GM12878 (cell line): ENCODE results near the gene CISD2. TPM values are rescaled to one million over a fixed set of nuclear protein-coding genes. Genes with fewer than 3 reads are reported as not detected.
A peak's percentile ranks its signal among the peaks of the same experiment; 100 is the strongest.

Experiments used
- ATAC-seq: fragments of 200-7000 bp; cut with Tn5 transposase; 3 replicates; pipeline ENCODE4 v1.9.1; 2020; ENCODE audit warnings: mild to moderate bottlenecking, moderate library complexity
- BruUV-seq: library from RNA; stranded (reverse); fragments of 400-500 nt; replicated peaks from 2 replicates; lab custom pipeline; 2021; lab: Mats Ljungman, UMichigan
- CTCF ChIA-PET: fragments of 300-600 bp; sonication (Branson Sonifier 250); formaldehyde crosslinking; extraction: SDS; loops from one replicate; lab custom pipeline; 2021; ENCODE audit warnings: inconsistent platforms; lab: Yijun Ruan, JAX
- POLR2A ChIA-PET: fragments of 350-600 bp; formaldehyde crosslinking; extraction: SDS; loops from one replicate; lab custom pipeline; 2021; ENCODE audit warnings: inconsistent platforms; lab: Charles Lee
- RAD21 ChIA-PET: fragments of 300-600 bp; sonication (Branson Sonifier 250); formaldehyde crosslinking; loops from one replicate; lab custom pipeline; 2023; ENCODE audit warnings: antibody characterized with exemption; ENCODE audit not compliant: unreplicated experiment; lab: Charles Lee
- SMC1A ChIA-PET: fragments of 300-600 bp; sonication (Branson Sonifier 250); formaldehyde crosslinking; loops from one replicate; lab custom pipeline; 2023; ENCODE audit not compliant: unreplicated experiment, uncharacterized antibody; lab: Charles Lee
- DNase-seq: peaks from one replicate; pipeline ENCODE4 v3.0.0-alpha.2; 2011; ENCODE audit warnings: low read depth, low spot score
- FAIRE-seq: peaks from 3 replicates; lab custom pipeline; 2011; peaks lifted over from hg19 to GRCh38; lab: Jason Lieb, UNC
- H2AFZ ChIP-seq: 2 replicates; pipeline ENCODE4 v1.6.0; 2011; ENCODE audit warnings: low read depth, low read length, control low read depth; ENCODE audit not compliant: control insufficient read depth
- H3K27ac ChIP-seq: 2 replicates; pipeline ENCODE4 v1.5.1; 2011; ENCODE audit warnings: control low read depth; ENCODE audit not compliant: control insufficient read depth, insufficient read depth
- H3K27me3 ChIP-seq, 2 experiments: replicated peaks in 1 of 2; 2 replicates each; pipeline versions ENCODE4 v1.6.0 to v1.6.1; 2011; ENCODE audit warnings: low read length in 1 of 2; ENCODE audit not compliant: control insufficient read depth in 2 of 2, insufficient read depth in 2 of 2
- H3K36me3 ChIP-seq, 2 experiments: 2 replicates each; pipeline ENCODE4 v1.5.1; 2011; ENCODE audit warnings: low read length in 1 of 2; ENCODE audit not compliant: control insufficient read depth in 2 of 2, insufficient read depth in 2 of 2
- H3K4me1 ChIP-seq: 2 replicates; pipeline ENCODE4 v1.6.1; 2011; ENCODE audit warnings: mild to moderate bottlenecking, low read length, moderate library complexity, mixed read lengths; ENCODE audit not compliant: control insufficient read depth, insufficient read depth
- H3K4me2 ChIP-seq: 2 replicates; pipeline ENCODE4 v1.6.0; 2011; ENCODE audit warnings: control low read depth; ENCODE audit not compliant: control insufficient read depth, insufficient read depth
- H3K4me3 ChIP-seq: fragments of 200-600 bp; sonication (generic); 2 replicates; pipeline ENCODE4 v1.5.1; 2016
- H3K79me2 ChIP-seq: 2 replicates; pipeline ENCODE4 v1.6.0; 2011; ENCODE audit warnings: low read length; ENCODE audit not compliant: control insufficient read depth, insufficient read depth
- H3K9ac ChIP-seq: 2 replicates; pipeline ENCODE4 v1.8.0; 2011; ENCODE audit warnings: low read length, control low read depth, mixed read lengths; ENCODE audit not compliant: control insufficient read depth, insufficient read depth
- H3K9me3 ChIP-seq: replicated peaks from 3 replicates; pipeline ENCODE4 v1.5.1; 2011; ENCODE audit warnings: mild to moderate bottlenecking, low read length; ENCODE audit not compliant: control insufficient read depth, insufficient read depth
- H4K20me1 ChIP-seq: 2 replicates; pipeline ENCODE4 v1.6.0; 2011; ENCODE audit not compliant: control insufficient read depth, insufficient read depth
- BACH1 ChIP-seq: fragments of 450-650 bp; IDR thresholded peaks from 2 replicates; pipeline ENCODE4 v1.6.1; 2017; ENCODE audit warnings: mild to moderate bottlenecking, borderline replicate concordance
- CEBPB ChIP-seq, 2 experiments: fragments of 150-350 bp in 1 of 2; IDR thresholded peaks; 2 replicates each; pipeline ENCODE4 v1.6.1; 2012 to 2014; ENCODE audit warnings: low read depth in 2 of 2, low read length in 2 of 2, borderline replicate concordance in 1 of 2, inconsistent platforms in 1 of 2
- IRF4 ChIP-seq: IDR thresholded peaks from 2 replicates; pipeline ENCODE4 v1.6.1; 2011; ENCODE audit warnings: low read depth, low read length
- POLR2AphosphoS5 ChIP-seq: IDR thresholded peaks from 2 replicates; pipeline ENCODE4 v1.6.1; 2011; ENCODE audit warnings: mild to moderate bottlenecking, low read length, inconsistent platforms
- SMARCA5 ChIP-seq: fragments of 450-650 bp; IDR thresholded peaks from 2 replicates; pipeline ENCODE4 v1.6.1; 2017; ENCODE audit warnings: mild to moderate bottlenecking
- TAF1 ChIP-seq: IDR thresholded peaks from 2 replicates; pipeline ENCODE4 v1.6.1; 2011; ENCODE audit warnings: mild to moderate bottlenecking, low read depth, low read length, borderline replicate concordance
- WGBS: methylation state at CpG from one replicate; pipeline ENCODE4 v1.1.6; 2016; ENCODE audit warnings: low lambda C conversion rate; ENCODE audit not compliant: insufficient replicate concordance, insufficient coverage; ENCODE audit errors: missing lambda C conversion rate; 5-methylcytosine and 5-hydroxymethylcytosine counted together
- in situ Hi-C: fragments of 300-500 bp; cut with MboI; formaldehyde crosslinking; loops from 9 replicates; pipeline ENCODE4 v1.14.3; 2018; ENCODE audit warnings: mixed read lengths
- intact Hi-C: fragments of 100-400 bp; cut with micrococcal nuclease; formaldehyde crosslinking; loops from one replicate; pipeline ENCODE4 v1.14.2; 2022; ENCODE audit not compliant: unreplicated experiment
- polyA plus RNA-seq, 11 experiments: library from polyadenylated mRNA; depleted of rRNA in 4 of 11; unstranded in 6 of 11; stranded (reverse) in 5 of 11; fragments of >200 nt; fragmentation: Nextera tagmentation in 4 of 11; fragmentation: Illumina TruSeq in 1 of 11; extraction: Ambion mirVana in 4 of 11; extraction: Trizol in 1 of 11; gene quantifications; 1 replicate in 1 of 11; 2 replicates in 10 of 11; pipeline versions ENCODE4 v1.2.1 to v1.2.3, GENCODE V29; 2011 to 2016; ENCODE audit warnings: inconsistent platforms in 2 of 11, missing spikeins in 2 of 11, low read depth in 1 of 11
- total RNA-seq, 4 experiments: library from RNA; depleted of rRNA in 3 of 4; stranded (reverse); fragments of >200 nt in 3 of 4; fragmentation: Illumina TruSeq in 1 of 4; extraction: Trizol in 1 of 4; gene quantifications; 2 replicates each; pipeline versions ENCODE4 v1.2.1 to v1.2.3, GENCODE V29; 2013 to 2021
- TF ChIP-seq, protein P1 (sequence below): fragments of 450-650 bp; IDR thresholded peaks from 2 replicates; pipeline ENCODE4 v1.6.1; 2017; ENCODE audit warnings: mild to moderate bottlenecking, low read depth, inconsistent platforms; ENCODE audit not compliant: poor library complexity, severe bottlenecking

CISD2 gene
- total and polyA plus RNA-seq, 10 of the 15 experiments (the other 5 are each of a cell fraction or from before 2014, with no cell fraction given), result 29.5 to 132 (median 38.9) TPM

DNA sequence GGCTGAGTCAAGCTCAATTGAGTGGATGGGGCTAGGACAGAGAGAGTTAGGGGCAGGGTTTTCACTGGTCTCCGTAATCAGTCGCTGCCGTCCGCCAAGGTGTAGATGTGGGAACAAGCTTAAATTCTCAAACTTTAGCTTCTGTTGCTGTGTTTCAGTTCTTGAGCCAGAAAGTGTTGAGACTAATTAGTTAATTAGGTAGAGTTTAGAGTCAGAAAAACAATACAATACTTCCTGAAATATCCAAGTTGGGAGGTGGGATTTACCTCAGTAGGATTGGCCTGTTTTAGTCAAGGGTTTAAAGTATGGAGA lies 40.3 kb upstream of the CISD2 start:
- in situ Hi-C loops, result no loop called here
- DNase-seq, result no peak
- TSS peak; percentile 93 for BruUV-seq
- ATAC-seq, result no peak
- no peak for TF ChIP-seq TAF1
- peak; percentile 11; the same call in 1 of the 2 replicates for TF ChIP-seq SMARCA5
- TF ChIP-seq POLR2AphosphoS5, result peak; percentile 16
- 0 out of 2 replicates have a peak, but pooled peaks have one; percentile 5 for TF ChIP-seq IRF4
- TF ChIP-seq CEBPB (IDR thresholded peaks at IDR 0.05; ENCODE audit: borderline replicate concordance in 1 of 2, low read depth in 2 of 2, low read length in 2 of 2), result no peak
- peak; percentile 57 for TF ChIP-seq BACH1
- TF ChIP-seq, protein P1, sequence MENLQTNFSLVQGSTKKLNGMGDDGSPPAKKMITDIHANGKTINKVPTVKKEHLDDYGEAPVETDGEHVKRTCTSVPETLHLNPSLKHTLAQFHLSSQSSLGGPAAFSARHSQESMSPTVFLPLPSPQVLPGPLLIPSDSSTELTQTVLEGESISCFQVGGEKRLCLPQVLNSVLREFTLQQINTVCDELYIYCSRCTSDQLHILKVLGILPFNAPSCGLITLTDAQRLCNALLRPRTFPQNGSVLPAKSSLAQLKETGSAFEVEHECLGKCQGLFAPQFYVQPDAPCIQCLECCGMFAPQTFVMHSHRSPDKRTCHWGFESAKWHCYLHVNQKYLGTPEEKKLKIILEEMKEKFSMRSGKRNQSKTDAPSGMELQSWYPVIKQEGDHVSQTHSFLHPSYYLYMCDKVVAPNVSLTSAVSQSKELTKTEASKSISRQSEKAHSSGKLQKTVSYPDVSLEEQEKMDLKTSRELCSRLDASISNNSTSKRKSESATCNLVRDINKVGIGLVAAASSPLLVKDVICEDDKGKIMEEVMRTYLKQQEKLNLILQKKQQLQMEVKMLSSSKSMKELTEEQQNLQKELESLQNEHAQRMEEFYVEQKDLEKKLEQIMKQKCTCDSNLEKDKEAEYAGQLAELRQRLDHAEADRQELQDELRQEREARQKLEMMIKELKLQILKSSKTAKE, result peak; percentile 3
- FAIRE-seq, result no peak
- ChIA-PET POLR2A (interaction anchor here (0.6 to 11.7 kb wide), 19 partner anchors 10 to 326 kb away, joined by 3 to 164 read pairs (median 4); partner anchors contain the start of genes CISD2, MANBA and SLC9B2), SMC1A (interaction anchor here (0.6 to 8.9 kb wide), 28 partner anchors 10 to 291 kb away, joined by 3 to 91 read pairs (median 5); partner anchors contain the start of genes BDH2, CISD2, MANBA and SLC9B2), RAD21 (interaction anchor here (0.7 to 10.1 kb wide), 27 partner anchors 11 to 328 kb away, joined by 3 to 139 read pairs (median 4); partner anchors contain the start of genes BDH2, CISD2, MANBA and SLC9B1), CTCF (interaction anchor here (1.0 to 4.2 kb wide), 16 partner anchors 9 to 487 kb away, joined by 3 to 30 read pairs (median 4); partner anchors contain the start of genes CISD2 and MANBA)
- H3K9ac ChIP-seq, result peak overlapping the region; percentile 86
- no peaks in the 10 kb centered on the region; the same call in 1 of the 2 replicates for H4K20me1 ChIP-seq
- 3% methylated on average over 4 of the region's 4 CpGs for WGBS
- H3K4me2 ChIP-seq, result peak overlapping the region; percentile 91
- H2AFZ ChIP-seq, result peak overlapping the region; percentile 77
- H3K27ac ChIP-seq, result peak overlapping the region; percentile 99
- peaks cover 50% of the 10 kb centered on the region for H3K79me2 ChIP-seq
- H3K27me3 ChIP-seq, result no peaks in the 10 kb centered on the region
- no peaks in the 10 kb centered on the region for H3K9me3 ChIP-seq
- H3K4me1 ChIP-seq, result peaks cover 4% of the 10 kb centered on the region; the same call in 1 of the 2 replicates
- H3K4me3 ChIP-seq, result peak overlapping the region; percentile 67
- H3K36me3 ChIP-seq, result 0 out of 4 replicates have a peak, but pooled peaks cover 0 to 3% of the 10 kb centered on the region in 2 experiments
- intact Hi-C loops, result loop anchor here (1.0 to 10.0 kb wide), 6 partner anchors 40 to 1664 kb away; partner anchors contain the start of genes BDH2, CISD2, CXXC4 and SLC39A8
